ENCODE data around the gene NPHP1. TPM values are rescaled to one million over a fixed set of nuclear protein-coding genes. Genes with fewer than 3 reads are reported as not detected.

Gene NPHP1
- total RNA-seq, 2 experiments from 2014 or later = 1.3 to 1.4 TPM

GRCh38 chr2:110106642-110107041 is 98.2 kb downstream of the NPHP1 start:
- intact Hi-C loops (cut with micrococcal nuclease) = no loop called here
- TF ChIP-seq, protein P1, sequence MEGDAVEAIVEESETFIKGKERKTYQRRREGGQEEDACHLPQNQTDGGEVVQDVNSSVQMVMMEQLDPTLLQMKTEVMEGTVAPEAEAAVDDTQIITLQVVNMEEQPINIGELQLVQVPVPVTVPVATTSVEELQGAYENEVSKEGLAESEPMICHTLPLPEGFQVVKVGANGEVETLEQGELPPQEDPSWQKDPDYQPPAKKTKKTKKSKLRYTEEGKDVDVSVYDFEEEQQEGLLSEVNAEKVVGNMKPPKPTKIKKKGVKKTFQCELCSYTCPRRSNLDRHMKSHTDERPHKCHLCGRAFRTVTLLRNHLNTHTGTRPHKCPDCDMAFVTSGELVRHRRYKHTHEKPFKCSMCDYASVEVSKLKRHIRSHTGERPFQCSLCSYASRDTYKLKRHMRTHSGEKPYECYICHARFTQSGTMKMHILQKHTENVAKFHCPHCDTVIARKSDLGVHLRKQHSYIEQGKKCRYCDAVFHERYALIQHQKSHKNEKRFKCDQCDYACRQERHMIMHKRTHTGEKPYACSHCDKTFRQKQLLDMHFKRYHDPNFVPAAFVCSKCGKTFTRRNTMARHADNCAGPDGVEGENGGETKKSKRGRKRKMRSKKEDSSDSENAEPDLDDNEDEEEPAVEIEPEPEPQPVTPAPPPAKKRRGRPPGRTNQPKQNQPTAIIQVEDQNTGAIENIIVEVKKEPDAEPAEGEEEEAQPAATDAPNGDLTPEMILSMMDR (IDR thresholded peaks at IDR 0.05) = no peak
- ChIA-PET POLR2A (interaction anchor here (1.0 kb wide), 1 partner anchor 17 kb away, joined by 3 read pairs; no protein-coding TSS in a partner anchor), CTCF (no interaction called here)
- H3K9me3 Mint-ChIP-seq = no peaks in the 10 kb centered on the region
- no peak for ATAC-seq
- H3K36me3 Mint-ChIP-seq (ENCODE audit: low read depth) = no peaks in the 10 kb centered on the region
- H3K4me1 Mint-ChIP-seq (ENCODE audit: low read depth) = peaks cover 2% of the 10 kb centered on the region
- H3K4me3 Mint-ChIP-seq = no peak overlapping the region
- no peak for DNase-seq
- H3K27ac Mint-ChIP-seq = no peak overlapping the region
- H3K27me3 Mint-ChIP-seq = peaks cover 41% of the 10 kb centered on the region

DNA sequence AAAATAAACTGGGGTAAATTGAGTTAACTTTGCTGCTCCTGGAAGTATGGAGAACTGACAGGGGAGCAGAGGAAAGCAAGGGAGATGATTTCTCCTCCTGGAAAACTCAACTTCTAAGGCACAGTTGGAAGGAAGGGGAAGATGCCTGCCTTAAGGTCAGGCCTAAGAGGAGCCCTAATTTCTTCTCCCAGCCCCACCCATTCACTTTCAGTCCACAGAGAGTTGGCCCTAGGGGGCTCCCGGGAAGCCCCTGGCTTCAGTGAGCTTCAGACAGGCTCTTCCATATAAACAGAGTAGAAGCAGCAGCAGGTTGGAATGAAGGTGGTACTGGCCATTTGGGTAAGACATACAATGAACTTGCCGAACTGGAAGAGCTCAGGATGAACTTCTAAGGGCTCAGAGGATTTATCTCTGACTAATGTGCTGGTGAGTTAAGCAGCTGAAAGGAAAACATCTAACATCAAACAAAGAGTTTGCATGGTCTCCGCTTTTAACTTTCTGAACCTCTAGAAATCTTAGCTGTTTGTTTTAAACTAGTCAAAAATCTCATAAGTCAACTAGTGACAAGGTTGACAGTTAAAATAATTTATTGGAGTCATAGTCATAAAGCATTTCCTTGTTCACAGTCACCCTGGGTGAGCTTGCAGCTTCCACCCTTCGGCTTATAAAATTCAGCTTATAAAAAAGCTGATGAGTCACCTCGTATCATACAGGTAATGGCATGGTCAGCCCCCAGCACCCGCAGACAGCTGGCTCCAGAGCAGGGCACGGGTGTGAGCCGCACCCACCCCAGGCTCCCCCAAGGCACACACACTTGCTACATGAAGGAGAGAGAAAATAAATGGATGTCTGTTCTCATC is 99.0 kb downstream of the NPHP1 start:
- DNase-seq (peak; percentile 10), ATAC-seq (peak; percentile 72)
- Mint-ChIP-seq H3K36me3 (ENCODE audit: low read depth) (no peaks in the 10 kb centered on the region), H3K27ac (no peak overlapping the region), H3K4me3 (no peak overlapping the region), H3K9me3 (no peaks in the 10 kb centered on the region), H3K27me3 (peaks cover 38% of the 10 kb centered on the region), H3K4me1 (ENCODE audit: low read depth) (peaks cover 5% of the 10 kb centered on the region)
- POLR2A ChIA-PET = interaction anchor here (0.6 to 1.0 kb wide), 2 partner anchors 18 to 23 kb away, joined by 3 read pairs; no protein-coding TSS in a partner anchor
- TF ChIP-seq, protein P1 (IDR thresholded peaks at IDR 0.05) = no peak
- intact Hi-C loops (cut with micrococcal nuclease) = no loop called here
- CTCF ChIA-PET = no interaction called here

GRCh38 chr2:110105183-110105582 is 99.6 kb downstream of the NPHP1 start:
- Mint-ChIP-seq H3K27ac (no peak overlapping the region), H3K9me3 (no peaks in the 10 kb centered on the region), H3K4me3 (no peak overlapping the region), H3K36me3 (ENCODE audit: low read depth) (no peaks in the 10 kb centered on the region), H3K4me1 (ENCODE audit: low read depth) (peaks cover 5% of the 10 kb centered on the region), H3K27me3 (peaks cover 34% of the 10 kb centered on the region)
- no peak for DNase-seq
- TF ChIP-seq, protein P1 (IDR thresholded peaks at IDR 0.05) = no peak
- intact Hi-C loops (cut with micrococcal nuclease) = no loop called here
- CTCF ChIA-PET = no interaction called here
- no peak for ATAC-seq
- POLR2A ChIA-PET = interaction anchor here (0.6 kb wide), 1 partner anchor 24 kb away, joined by 3 read pairs; no protein-coding TSS in a partner anchor

DNA sequence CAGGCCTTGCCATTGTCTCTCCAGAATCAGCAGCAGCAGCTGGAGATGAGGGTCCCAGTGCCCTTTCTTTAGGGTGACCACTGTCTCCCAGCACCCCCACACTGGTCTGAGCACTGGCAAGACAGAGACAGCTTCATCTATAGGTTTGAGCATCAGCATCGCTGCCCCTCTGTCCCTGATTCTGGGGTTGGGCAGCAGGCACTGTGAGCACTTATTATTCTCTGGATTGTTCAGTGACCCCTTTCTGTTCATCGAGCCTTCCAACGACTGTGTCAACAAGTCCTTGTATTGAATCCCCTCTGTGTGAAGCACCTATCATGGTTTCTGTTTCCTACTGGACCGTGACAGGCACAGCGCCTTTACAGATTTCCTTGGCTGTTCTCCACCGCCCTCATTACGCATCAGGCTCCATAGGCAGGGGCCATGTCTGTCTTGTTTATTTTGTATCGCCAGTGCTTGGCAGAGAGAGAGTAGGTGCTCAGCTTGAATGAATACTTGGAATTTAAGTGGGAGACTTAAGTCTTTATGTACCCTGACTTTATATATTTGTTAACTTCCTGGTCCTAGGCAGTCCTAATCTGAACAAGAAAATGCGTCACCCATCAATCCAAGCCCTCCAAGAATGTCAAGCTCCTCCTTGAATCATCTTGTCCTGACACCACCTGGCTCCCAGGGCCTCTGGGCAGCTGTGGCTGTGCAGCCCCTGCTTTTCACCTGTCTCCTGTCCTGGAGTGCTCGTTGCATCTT is 100.6 kb downstream of the NPHP1 start:
- H3K4me3 Mint-ChIP-seq = no peak overlapping the region
- CTCF ChIA-PET = no interaction called here
- no peak for DNase-seq
- H3K27me3 Mint-ChIP-seq = peaks cover 33% of the 10 kb centered on the region
- H3K27ac Mint-ChIP-seq = no peak overlapping the region
- no peaks in the 10 kb centered on the region for H3K36me3 Mint-ChIP-seq (ENCODE audit: low read depth)
- H3K4me1 Mint-ChIP-seq (ENCODE audit: low read depth) = peaks cover 3% of the 10 kb centered on the region
- intact Hi-C loops (cut with micrococcal nuclease) = no loop called here
- POLR2A ChIA-PET = no interaction called here
- no peaks in the 10 kb centered on the region for H3K9me3 Mint-ChIP-seq
- no peak for ATAC-seq
- TF ChIP-seq, protein P1 (IDR thresholded peaks at IDR 0.05) = no peak

Measured in activated CD8-positive, alpha-beta T cell treated with anti-CD3 and anti-CD28 coated beads for 36 hours (primary cell).